PC-3 (cell line): Measurements from ENCODE around the gene FNDC5.

Source experiments
- CTCF ChIP-seq: fragments of 300-600 bp; sonication (generic); conservative IDR thresholded peaks from 2 replicates; pipeline ENCODE4 v1.5.1; 2017; ENCODE audit warnings: antibody characterized with exemption, low read depth, mild to moderate bottlenecking, low read length
- EZH2 ChIP-seq: fragments of 300-600 bp; sonication (generic); IDR thresholded peaks from one replicate; pipeline ENCODE4 v1.6.1; 2017; ENCODE audit warnings: antibody characterized with exemption, mild to moderate bottlenecking, low read length; ENCODE audit not compliant: unreplicated experiment

DNA sequence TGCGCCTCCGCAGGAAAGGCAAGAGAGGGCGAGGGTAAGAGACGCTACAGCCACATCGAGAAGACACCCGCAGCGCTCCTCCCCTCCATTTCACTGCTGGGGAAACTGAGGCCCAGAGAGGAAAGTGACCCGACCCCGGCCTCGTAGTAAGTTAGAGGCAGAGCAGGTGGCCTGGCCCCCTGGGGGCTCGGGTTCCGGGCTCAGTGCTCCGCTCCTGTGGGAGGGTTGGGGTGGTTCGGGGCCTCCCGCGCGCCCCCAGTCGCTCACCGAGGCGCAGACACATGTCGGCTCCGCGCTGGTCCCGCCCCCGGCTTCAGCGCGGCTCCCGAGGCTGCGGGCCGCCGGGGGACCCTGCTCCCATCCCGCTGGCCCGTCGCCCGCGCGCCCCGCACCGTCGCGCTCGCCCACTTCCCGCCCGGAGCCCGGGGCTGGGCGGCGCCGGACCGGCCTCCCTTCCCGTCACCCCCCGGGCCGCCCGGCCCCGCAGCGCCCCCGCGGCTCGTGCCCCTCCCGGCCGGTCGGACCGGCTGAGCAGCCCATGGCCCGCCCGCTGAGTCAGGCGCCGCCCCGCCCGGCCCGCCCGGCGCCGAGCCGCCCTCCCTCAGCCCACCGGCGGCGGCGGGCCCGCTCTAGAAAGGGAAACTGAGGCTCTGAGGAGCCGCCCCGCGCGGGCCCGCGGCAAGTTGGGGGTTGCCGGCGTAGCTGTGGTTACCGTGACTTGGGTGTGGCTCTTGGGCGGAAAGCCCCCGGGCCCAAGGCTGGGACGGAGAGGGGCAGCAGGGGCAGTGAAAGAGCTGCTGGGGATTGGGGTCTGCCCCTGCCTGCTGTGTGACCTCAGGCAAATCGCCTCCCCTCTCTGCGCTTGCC lies 30.5 kb upstream of the FNDC5 start, which contains the start of gene TMEM54:
- TF ChIP-seq CTCF, result 0 out of 2 replicates have a peak, but pooled peaks have one; percentile 9
- no peak for TF ChIP-seq EZH2
